PC-9 (cell line): ENCODE data around the gene QRFP.

Experiments
- EZH2 ChIP-seq: fragments of 200-600 bp; sonication (generic); IDR thresholded peaks from 2 replicates; pipeline ENCODE4 v1.8.0; 2017; ENCODE audit warnings: antibody characterized with exemption, low read depth
- TF ChIP-seq, protein P1 (sequence below): fragments of 200-600 bp; sonication (generic); conservative IDR thresholded peaks from 2 replicates; pipeline ENCODE4 v1.6.1; 2017; ENCODE audit warnings: mixed run types, antibody characterized with exemption, mild to moderate bottlenecking, moderate library complexity

DNA sequence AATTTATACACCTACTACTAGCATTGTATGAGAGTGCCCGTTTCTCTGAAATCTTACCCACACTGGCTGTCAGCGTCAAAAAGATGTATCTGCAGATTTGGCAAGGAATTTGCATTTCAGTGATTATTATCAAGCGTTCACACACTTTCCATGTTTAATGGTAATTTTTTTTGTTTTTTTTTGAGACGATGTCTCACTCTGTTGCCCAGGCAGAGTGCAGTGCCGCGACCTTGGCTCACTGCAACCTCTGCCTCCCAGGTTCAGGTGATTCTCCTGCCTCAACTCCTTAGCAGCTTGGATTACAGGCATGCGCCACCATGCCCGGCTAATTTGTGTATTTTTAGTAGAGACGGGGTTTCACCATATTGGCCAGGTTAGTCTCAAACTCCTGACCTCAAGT is 47.3 kb downstream of the QRFP start:
- TF ChIP-seq, protein P1, sequence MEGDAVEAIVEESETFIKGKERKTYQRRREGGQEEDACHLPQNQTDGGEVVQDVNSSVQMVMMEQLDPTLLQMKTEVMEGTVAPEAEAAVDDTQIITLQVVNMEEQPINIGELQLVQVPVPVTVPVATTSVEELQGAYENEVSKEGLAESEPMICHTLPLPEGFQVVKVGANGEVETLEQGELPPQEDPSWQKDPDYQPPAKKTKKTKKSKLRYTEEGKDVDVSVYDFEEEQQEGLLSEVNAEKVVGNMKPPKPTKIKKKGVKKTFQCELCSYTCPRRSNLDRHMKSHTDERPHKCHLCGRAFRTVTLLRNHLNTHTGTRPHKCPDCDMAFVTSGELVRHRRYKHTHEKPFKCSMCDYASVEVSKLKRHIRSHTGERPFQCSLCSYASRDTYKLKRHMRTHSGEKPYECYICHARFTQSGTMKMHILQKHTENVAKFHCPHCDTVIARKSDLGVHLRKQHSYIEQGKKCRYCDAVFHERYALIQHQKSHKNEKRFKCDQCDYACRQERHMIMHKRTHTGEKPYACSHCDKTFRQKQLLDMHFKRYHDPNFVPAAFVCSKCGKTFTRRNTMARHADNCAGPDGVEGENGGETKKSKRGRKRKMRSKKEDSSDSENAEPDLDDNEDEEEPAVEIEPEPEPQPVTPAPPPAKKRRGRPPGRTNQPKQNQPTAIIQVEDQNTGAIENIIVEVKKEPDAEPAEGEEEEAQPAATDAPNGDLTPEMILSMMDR, result no peak
- no peak for TF ChIP-seq EZH2
